Omental fat pad (tissue), 4 donors: ENCODE data around the gene LAPTM5. TPM values are rescaled to one million over a fixed set of nuclear protein-coding genes. Genes with fewer than 3 reads are reported as not detected.
"Not testable (repeated sequence)": the region's sequence is repeated elsewhere in the genome, so short reads cannot be mapped to it uniquely, and the experiment has no call there.

ENCODE experiments used
- ATAC-seq: fragments of 150-250 bp; one replicate; pipeline ENCODE4 v1.9.1; 2016; ENCODE audit warnings: mild to moderate bottlenecking, moderate library complexity; ENCODE audit not compliant: low FRiP score
- DNase-seq: peaks from one replicate; pipeline ENCODE4 v3.0.0-alpha.2; 2019; ENCODE audit warnings: low spot score
- total RNA-seq, 4 donors: library from RNA; depleted of rRNA; stranded (reverse); fragments of >200 nt; gene quantifications; one replicate each; pipeline ENCODE4 v1.1.0, GENCODE V29; 2016
- TF ChIP-seq, protein P1 (sequence below), 3 donors: fragments of 450-650 bp; IDR thresholded peaks; one replicate each; pipeline ENCODE4 v1.5.1; 2016 to 2017; ENCODE audit warnings: antibody characterized with exemption in 3 of 3, mild to moderate bottlenecking in 3 of 3, moderate library complexity in 2 of 3

LAPTM5 gene
- total RNA-seq, 4 donors from 2014 or later: 87.4 to 327 (median 154) TPM

DNA sequence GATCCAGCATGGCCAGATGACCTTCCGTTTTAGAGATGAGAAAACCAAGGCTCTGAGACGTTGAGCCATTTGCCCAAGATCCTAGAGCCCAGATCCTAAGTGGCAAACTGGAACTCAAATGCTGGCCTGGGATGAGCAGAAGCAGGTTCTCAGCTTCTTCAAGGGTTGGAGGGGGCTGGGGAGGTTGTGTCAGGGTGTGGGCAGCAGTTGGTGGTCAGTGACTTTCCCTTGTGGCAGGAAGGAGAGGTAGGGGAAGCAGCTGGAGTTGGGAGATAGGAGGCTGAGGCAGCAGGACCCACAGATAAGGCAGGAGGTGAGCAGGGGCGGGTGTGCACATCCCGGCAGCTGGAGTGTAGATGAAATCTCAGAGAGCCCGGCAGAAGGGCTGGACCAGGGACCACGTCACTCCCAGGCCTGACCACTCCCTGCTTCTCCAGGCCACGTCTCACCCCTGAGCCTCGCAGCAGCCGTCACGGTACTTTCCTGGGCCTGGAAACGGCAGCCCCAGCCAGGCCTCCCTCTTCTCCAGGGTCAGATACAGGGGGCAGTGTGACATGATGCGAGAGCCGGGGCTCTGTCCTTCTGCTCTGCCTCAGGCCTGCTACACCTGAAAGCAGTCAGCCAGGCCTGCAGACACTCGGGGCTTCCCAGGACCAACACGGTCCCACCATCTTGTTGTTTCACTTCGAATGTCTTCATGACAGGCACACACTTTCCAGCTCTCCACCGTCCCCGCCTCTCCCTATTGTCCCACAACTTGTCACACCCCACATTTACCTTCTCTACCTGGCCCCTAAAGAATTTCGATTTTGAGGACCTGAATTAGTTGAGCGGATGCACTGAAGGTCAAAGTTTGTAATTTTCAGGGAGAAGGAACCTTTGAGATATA lies 11.5 kb upstream of the LAPTM5 start:
- no peak for DNase-seq
- TF ChIP-seq, protein P1, sequence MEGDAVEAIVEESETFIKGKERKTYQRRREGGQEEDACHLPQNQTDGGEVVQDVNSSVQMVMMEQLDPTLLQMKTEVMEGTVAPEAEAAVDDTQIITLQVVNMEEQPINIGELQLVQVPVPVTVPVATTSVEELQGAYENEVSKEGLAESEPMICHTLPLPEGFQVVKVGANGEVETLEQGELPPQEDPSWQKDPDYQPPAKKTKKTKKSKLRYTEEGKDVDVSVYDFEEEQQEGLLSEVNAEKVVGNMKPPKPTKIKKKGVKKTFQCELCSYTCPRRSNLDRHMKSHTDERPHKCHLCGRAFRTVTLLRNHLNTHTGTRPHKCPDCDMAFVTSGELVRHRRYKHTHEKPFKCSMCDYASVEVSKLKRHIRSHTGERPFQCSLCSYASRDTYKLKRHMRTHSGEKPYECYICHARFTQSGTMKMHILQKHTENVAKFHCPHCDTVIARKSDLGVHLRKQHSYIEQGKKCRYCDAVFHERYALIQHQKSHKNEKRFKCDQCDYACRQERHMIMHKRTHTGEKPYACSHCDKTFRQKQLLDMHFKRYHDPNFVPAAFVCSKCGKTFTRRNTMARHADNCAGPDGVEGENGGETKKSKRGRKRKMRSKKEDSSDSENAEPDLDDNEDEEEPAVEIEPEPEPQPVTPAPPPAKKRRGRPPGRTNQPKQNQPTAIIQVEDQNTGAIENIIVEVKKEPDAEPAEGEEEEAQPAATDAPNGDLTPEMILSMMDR (IDR thresholded peaks at IDR 0.05): no peak
- no peak for ATAC-seq

DNA sequence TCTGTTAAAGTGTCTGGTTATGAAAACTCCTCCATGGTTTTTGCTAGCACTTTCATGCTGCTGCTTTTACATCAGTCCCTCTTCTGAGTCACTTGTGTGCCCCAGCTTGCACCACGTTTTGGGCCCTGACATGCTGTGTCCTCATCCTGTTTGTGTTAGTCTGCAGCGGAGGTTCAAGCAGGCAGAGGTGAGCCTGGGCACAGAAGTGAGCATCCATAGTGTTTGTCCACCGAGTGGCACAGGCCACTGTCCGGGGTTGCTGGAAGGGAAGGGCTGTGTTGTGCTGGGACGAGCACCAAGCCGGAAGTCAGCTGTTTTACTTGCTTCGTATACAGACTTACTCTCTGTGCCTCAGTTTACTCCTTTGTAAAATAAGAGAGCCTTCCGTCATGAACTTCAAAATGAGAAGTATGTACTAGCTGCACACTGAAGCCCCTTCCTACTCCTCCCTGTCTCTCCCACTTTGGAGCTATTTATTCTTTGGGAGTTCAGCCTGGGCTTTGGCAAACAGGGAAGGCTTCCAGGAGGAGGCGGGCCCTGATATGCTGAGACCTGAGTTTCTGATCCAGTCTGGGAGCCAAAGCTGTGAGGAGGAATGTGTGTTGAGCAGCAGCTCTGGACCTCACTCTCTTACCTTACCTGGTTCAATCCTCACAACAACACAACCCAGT lies 10.7 kb upstream of the LAPTM5 start:
- TF ChIP-seq, protein P1 (IDR thresholded peaks at IDR 0.05): no peak
- DNase-seq (no peak), ATAC-seq (no peak)

DNA sequence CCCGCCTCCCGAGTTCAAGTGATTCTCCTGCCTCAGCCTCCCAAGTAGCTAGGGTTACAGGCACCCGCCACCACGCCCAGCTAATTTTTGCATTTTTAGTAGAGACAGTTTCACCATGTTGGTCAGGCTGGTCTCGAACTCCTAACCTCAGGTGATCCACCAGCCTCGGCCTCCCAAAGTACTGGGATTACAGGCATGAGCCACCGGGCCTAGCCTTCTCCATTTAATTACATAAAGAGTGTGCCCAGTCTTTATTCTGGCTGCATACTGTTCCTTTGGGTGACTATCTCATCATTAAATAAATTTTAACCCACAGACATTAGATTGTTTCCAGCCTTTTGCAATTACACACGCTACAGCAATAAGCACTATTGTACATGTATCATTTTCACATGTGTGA lies 9.4 kb upstream of the LAPTM5 start:
- not testable (repeated sequence) for DNase-seq, ATAC-seq

DNA sequence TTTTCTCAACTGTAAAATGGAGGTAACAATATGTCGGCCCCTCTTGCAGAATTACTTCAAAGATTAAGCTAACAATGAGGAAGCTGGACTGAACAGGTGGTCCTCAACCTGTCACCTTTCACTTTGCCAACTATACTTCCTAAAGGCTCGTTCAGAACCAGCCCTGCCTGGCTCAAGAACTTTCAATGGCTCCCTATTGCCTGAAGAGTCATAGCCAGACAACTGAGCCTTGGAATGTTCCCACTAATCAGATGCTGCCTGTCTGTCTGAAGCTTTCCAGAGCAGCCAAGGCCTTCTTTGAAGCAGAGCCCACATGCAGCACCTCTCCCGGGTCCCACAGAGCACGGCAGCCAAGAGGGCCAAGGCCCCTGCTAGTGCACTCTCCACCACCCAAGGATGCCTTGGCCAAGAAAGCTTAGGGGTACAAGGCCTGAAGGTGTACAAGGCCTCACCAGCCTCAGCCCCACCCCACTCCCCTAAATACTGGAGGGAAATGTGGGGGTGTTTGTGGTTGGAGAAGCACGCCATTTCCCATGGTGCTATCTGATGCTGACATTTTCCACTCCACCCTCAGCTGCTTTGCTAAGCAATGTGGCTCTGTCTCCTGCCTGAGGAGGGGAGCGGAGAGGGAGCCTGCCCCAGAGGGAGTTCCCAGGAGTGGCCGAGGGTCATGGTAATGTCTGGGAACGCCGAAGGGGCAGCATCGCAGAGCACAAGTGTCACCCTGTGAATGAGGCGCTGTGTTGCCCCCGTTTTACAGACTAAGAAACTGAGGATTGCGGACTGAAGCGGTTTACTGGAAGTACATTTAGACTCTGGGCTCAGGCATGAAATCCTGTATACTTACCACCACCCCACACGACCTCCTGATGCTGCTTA lies 8.2 kb upstream of the LAPTM5 start:
- TF ChIP-seq, protein P1 (IDR thresholded peaks at IDR 0.05): no peak
- no peak for DNase-seq
- no peak for ATAC-seq

DNA sequence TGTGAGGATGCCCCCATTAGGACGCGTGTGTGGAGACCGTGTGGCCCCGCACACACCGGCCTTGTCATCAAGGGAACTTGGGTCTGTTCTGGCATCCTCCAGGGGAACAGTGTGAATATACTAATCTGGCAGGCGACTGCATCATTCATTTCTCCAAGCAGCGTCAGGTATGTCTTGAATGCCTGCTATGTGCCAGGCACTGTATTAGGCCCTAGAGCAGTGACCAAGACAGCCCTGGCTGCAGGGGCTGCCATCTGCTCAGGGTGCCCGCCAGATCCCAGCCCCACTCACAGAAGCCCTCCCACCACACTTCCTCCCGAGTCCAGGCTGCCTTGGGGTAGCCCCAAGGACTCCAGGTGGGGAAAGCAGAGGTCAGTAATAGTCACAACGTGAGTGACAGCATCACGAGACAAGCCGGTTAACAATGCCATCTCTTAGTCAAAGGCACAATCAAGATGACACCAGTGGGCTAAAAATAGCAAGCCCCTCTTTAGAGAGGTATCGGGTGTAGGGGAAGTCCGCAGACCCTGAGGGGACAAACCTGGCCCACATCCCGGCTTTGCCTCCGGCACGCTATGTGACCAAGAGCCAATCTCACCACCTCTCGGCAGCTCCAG lies 7.5 kb upstream of the LAPTM5 start:
- TF ChIP-seq, protein P1 (IDR thresholded peaks at IDR 0.05): no peak
- ATAC-seq (no peak), DNase-seq (no peak)

DNA sequence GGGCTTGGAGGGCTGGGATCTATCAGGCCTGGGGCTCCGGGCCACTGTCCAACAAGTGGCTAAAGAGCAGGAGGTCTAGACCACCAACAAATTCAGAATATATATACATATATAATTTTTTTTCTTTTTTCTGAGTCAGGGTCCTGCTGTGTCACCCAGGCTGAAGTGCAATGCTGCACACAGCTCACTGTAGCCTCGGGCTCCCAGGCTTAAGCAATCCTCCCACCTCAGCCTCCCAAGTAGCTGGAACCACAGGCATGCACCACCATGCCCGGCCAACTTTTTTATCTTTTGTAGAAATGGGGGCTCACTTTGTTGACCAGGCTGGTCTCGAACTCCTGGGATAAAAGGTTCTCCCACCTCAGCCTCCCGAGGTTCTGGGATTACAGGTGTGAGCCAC lies 6.8 kb upstream of the LAPTM5 start:
- no peak for ATAC-seq
- DNase-seq: no peak
- TF ChIP-seq, protein P1 (IDR thresholded peaks at IDR 0.05): no peak
